GM11168 (cell line): ENCODE measurements around the gene ADAM11.
"Not testable (repeated sequence)": the region's sequence is repeated elsewhere in the genome, so short reads cannot be mapped to it uniquely, and the experiment has no call there.

Experiments used
- in situ Hi-C: fragments of 300-500 bp; cut with MboI; formaldehyde crosslinking; loops from one replicate; pipeline ENCODE4 v1.12.0; 2022; ENCODE audit warnings: low sequenced_read_pairs; ENCODE audit not compliant: unreplicated experiment

Gene ADAM11

GRCh38 chr17:44755180-44755579 lies 3.6 kb upstream of the ADAM11 start:
- in situ Hi-C loops, result not testable (repeated sequence)

GRCh38 chr17:44757045-44757917 lies 1.5 kb upstream of the ADAM11 start:
- in situ Hi-C loops, result no loop called here

- in situ Hi-C loops, result no loop called here
These were observed 822 bp upstream of the ADAM11 start for GRCh38 chr17:44757918-44758413.

- in situ Hi-C loops, result no loop called here
These were observed 513 bp downstream of the ADAM11 start for GRCh38 chr17:44759086-44759915.

GRCh38 chr17:44759916-44760243 lies 1.1 kb downstream of the ADAM11 start:
- in situ Hi-C loops, result no loop called here

- in situ Hi-C loops, result no loop called here
These were observed 1.9 kb downstream of the ADAM11 start for GRCh38 chr17:44760474-44761308.

GRCh38 chr17:44761932-44762810 lies 3.4 kb downstream of the ADAM11 start:
- in situ Hi-C loops, result no loop called here

- in situ Hi-C loops, result no loop called here
These were observed 4.4 kb downstream of the ADAM11 start for GRCh38 chr17:44763170-44763569.

- in situ Hi-C loops, result no loop called here
These were observed 7.2 kb downstream of the ADAM11 start for GRCh38 chr17:44765965-44766364.

GRCh38 chr17:44766409-44767038 lies 7.7 kb downstream of the ADAM11 start:
- in situ Hi-C loops, result no loop called here

- in situ Hi-C loops, result no loop called here
These were observed 8.7 kb downstream of the ADAM11 start for GRCh38 chr17:44767493-44767892.

- in situ Hi-C loops, result no loop called here
These were observed 9.8 kb downstream of the ADAM11 start for GRCh38 chr17:44768505-44769142.

- in situ Hi-C loops, result no loop called here
These were observed 10.4 kb downstream of the ADAM11 start for GRCh38 chr17:44769230-44769629.

GRCh38 chr17:44769647-44770084 lies 10.9 kb downstream of the ADAM11 start:
- in situ Hi-C loops, result no loop called here

GRCh38 chr17:44770166-44770925 lies 11.6 kb downstream of the ADAM11 start:
- in situ Hi-C loops, result no loop called here

- in situ Hi-C loops, result no loop called here
These were observed 13.7 kb downstream of the ADAM11 start for GRCh38 chr17:44772308-44773045.

GRCh38 chr17:44773140-44773539 lies 14.4 kb downstream of the ADAM11 start:
- in situ Hi-C loops, result no loop called here
